GM23248 (cell line): Measurements from ENCODE around the gene HSPG2. TPM values are rescaled to one million over a fixed set of nuclear protein-coding genes. Genes with fewer than 3 reads are reported as not detected.
"Not testable (repeated sequence)": the region's sequence is repeated elsewhere in the genome, so short reads cannot be mapped to it uniquely, and the experiment has no call there.

Experiments used
- DNase-seq: peaks from one replicate; pipeline ENCODE4 v3.0.0-alpha.2; 2015
- H2AFZ ChIP-seq: fragments of 200-600 bp; sonication (generic); 2 replicates; pipeline ENCODE4 v1.6.1; 2016; ENCODE audit warnings: antibody characterized with exemption
- H3F3A ChIP-seq: fragments of 200-600 bp; sonication (generic); 2 replicates; pipeline ENCODE4 v1.6.1; 2016; ENCODE audit warnings: mild to moderate bottlenecking, antibody characterized with exemption, mixed run types; ENCODE audit not compliant: insufficient read depth
- H3K27ac ChIP-seq: fragments of 200-600 bp; sonication (generic); 2 replicates; pipeline ENCODE4 v1.5.1; 2016; ENCODE audit warnings: mild to moderate bottlenecking
- H3K27me3 ChIP-seq: fragments of 200-600 bp; sonication (generic); replicated peaks from 2 replicates; pipeline ENCODE4 v1.6.1; 2016; ENCODE audit warnings: mild to moderate bottlenecking; ENCODE audit not compliant: insufficient read depth
- H3K36me3 ChIP-seq: fragments of 200-600 bp; sonication (generic); 2 replicates; pipeline ENCODE4 v1.6.1; 2016; ENCODE audit warnings: low read depth, mild to moderate bottlenecking
- H3K4me1 ChIP-seq: fragments of 200-600 bp; sonication (generic); 2 replicates; pipeline ENCODE4 v1.6.1; 2016; ENCODE audit warnings: mild to moderate bottlenecking; ENCODE audit not compliant: insufficient read depth
- H3K4me2 ChIP-seq: fragments of 200-600 bp; sonication (generic); one replicate; pipeline ENCODE4 v1.6.1; 2016; ENCODE audit warnings: mild to moderate bottlenecking; ENCODE audit not compliant: unreplicated experiment
- H3K4me3 ChIP-seq: fragments of 200-600 bp; sonication (generic); 2 replicates; pipeline ENCODE4 v1.5.1; 2016; ENCODE audit warnings: mild to moderate bottlenecking
- H3K79me2 ChIP-seq: fragments of 200-600 bp; sonication (generic); 2 replicates; pipeline ENCODE4 v1.6.1; 2016; ENCODE audit warnings: mild to moderate bottlenecking; ENCODE audit not compliant: insufficient read depth
- H3K9ac ChIP-seq: fragments of 200-600 bp; sonication (generic); 2 replicates; pipeline ENCODE4 v1.6.1; 2016; ENCODE audit warnings: mild to moderate bottlenecking
- H3K9me2 ChIP-seq: fragments of 200-600 bp; sonication (generic); 2 replicates; pipeline ENCODE4 v1.6.1; 2016; ENCODE audit warnings: mixed run types, mild to moderate bottlenecking, moderate library complexity; ENCODE audit not compliant: insufficient read depth
- H3K9me3 ChIP-seq: fragments of 200-600 bp; sonication (generic); one replicate; pipeline ENCODE4 v1.6.1; 2017; ENCODE audit warnings: low read depth
- H4K20me1 ChIP-seq: fragments of 200-600 bp; sonication (generic); 2 replicates; pipeline ENCODE4 v1.6.0; 2016; ENCODE audit not compliant: insufficient read depth
- EZH2 ChIP-seq: fragments of 200-600 bp; sonication (generic); IDR thresholded peaks from 2 replicates; pipeline ENCODE4 v1.6.1; 2018; ENCODE audit warnings: antibody characterized with exemption, mild to moderate bottlenecking; ENCODE audit not compliant: insufficient read depth, poor library complexity, severe bottlenecking
- EZH2phosphoT487 ChIP-seq: fragments of 200-600 bp; sonication (generic); IDR thresholded peaks from 2 replicates; pipeline ENCODE4 v1.6.1; 2018; ENCODE audit warnings: antibody characterized with exemption, moderate library complexity, mild to moderate bottlenecking, low read depth; ENCODE audit not compliant: insufficient read depth
- WGBS, 2 experiments: methylation state at CpG; one replicate each; pipeline ENCODE4 v1.1.6; 2015 to 2017; ENCODE audit warnings: low lambda C conversion rate in 2 of 2, low coverage in 1 of 2; ENCODE audit errors: missing lambda C conversion rate in 2 of 2; 5-methylcytosine and 5-hydroxymethylcytosine counted together
- in situ Hi-C: fragments of 300-500 bp; cut with MboI; formaldehyde crosslinking; loops from 2 replicates; pipeline ENCODE4 v1.15.0; 2020
- polyA plus RNA-seq: library from polyadenylated mRNA; unstranded; fragments of >200 nt; fragmentation: Nextera tagmentation; extraction: Ambion mirVana; gene quantifications from 2 replicates; pipeline ENCODE4 v1.2.1, GENCODE V29; 2016
- total RNA-seq: library from RNA; depleted of rRNA; stranded (reverse); fragments of >200 nt; shearing (Covaris generic); gene quantifications from 2 replicates; pipeline ENCODE4 v1.2.3, GENCODE V29; 2014

HSPG2 gene
- total and polyA plus RNA-seq, 2 experiments from 2014 or later: 123 to 407 TPM

DNA sequence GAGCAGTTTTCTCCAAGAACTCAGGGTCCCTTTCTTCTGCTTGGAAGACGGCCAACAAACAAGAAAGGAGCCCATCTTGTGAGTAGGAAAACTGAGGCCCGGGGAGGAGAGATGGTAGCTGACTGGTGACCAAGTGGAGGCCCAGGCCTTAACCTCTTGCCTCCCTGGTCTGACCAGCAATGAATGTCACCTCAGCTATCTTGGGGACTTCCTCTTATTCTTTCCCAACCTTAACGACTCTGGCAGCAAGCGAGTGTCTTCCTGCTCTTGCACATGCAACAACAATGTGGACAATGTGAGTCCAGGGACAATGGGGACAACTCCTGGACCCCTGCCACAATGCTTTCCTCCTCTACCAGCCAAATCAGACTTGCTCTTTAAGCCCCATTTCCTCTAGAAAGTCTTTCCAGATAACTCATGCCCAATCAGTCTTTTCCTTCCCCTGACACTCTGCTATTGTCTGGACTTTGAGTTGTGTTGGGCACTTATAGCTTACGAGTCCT, 12.6 kb downstream of the HSPG2 start:
- Histone ChIP-seq H3K9me3 (no peaks in the 10 kb centered on the region), H4K20me1 (no peaks in the 10 kb centered on the region), H3K79me2 (peaks cover 84% of the 10 kb centered on the region), H3K4me2 (peak overlapping the region; percentile 65), H3F3A (peaks cover 78% of the 10 kb centered on the region), H3K9ac (peak overlapping the region; percentile 80), H3K27me3 (no peaks in the 10 kb centered on the region), H3K9me2 (no peaks in the 10 kb centered on the region), H2AFZ (no peak overlapping the region), H3K4me1 (peaks cover 66% of the 10 kb centered on the region), H3K4me3 (no peak overlapping the region), H3K27ac (peak overlapping the region; percentile 98), H3K36me3 (no peaks in the 10 kb centered on the region; the same call in 1 of the 2 replicates)
- in situ Hi-C loops: no loop called here
- TF ChIP-seq EZH2 (no peak), EZH2phosphoT487 (no peak)
- DNase-seq: peak; percentile 47
- WGBS, 2 experiments: 51 to 56% methylated on average over 5 of the region's 5 CpGs

DNA sequence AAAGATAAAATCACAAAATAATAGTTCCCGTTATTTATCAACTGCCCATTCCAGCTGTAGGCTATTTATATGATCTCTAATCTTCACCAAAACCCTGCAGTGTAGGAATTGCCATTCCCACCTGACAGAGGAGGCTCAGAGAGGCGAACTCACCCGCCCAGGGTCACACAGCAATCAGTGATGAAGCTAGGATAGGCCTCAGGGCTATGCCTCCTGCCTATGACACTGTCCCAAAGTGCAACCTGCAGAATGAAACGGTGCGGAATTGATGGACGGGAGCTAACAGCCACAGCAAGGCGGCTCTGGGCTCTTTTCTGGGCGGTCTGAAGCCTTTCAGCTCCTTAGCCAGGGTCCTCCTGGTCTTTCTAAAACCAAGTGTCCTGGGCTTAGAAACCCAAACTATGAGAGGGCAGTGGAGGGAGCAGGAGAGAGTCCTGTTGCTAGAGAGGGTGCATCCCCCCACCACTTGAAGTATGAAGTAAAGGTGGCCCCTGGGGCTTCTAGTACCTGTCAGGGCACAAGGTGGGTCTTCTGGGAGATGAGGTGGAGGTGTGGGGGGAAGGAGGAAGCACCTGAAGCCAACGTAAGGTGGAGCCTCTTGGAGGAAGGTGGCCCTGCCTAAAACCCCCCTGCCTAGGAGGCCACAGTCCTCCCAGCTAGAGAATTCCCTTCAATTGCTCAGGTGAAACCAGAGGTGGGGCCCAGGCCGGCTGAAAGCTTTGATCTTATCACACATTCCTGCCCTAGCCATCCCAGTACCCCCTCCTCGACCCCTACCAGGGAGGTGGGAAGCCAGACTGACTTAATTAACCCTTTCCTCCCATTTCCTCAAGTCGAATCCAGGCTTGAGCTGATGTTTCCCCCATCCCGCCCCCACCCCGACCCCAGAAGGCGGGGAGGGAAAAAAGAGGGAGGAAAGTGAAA, 14.8 kb downstream of the HSPG2 start:
- peak overlapping the region; percentile 16; the same call in 1 of the 2 replicates for H3K9ac ChIP-seq
- WGBS, 2 experiments: 71 to 73% methylated on average over 13 to 15 of the region's 15 CpGs

DNA sequence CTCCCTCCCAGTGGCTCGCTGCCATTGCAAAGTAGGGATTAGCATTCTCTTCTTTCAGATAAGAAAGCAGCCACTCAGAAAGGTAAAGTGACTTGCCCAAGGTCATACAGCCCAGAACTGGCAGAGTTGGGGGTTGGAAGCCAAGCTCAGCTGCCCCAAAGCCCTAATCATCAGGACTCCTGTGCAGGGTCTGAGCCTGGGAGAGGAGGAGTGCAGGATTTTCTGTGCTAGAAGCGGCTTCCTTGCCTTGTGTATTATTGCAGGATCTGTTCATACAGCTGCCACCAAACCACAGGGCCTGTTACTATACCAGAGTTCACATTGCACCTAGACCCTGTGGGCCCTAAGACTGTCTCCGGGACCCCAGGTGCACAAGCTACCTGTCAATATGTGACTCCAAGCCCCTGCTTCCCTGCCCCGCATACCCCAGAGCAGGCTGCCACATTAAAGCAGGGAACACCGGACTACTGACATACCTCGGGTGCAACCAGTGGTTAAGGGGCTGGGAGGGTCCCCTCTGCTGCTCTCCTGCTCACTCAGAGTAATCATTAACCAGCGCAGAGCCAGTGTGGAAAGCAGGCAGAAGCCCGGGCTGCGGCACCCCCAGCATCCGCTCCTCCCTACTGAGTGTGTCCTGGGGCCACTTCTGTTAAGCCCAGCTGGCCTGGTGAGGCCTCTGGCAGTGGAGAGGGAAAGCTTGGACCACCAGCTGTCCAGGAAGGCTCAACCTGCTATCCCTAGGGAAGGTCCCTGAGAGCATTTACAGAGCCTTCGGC, 15.8 kb downstream of the HSPG2 start:
- no peak overlapping the region for H3K4me3 ChIP-seq
- H3K27ac ChIP-seq: peak overlapping the region; percentile 98
- H3K27me3 ChIP-seq: no peaks in the 10 kb centered on the region
- H3K4me1 ChIP-seq: peaks cover 51% of the 10 kb centered on the region
- H2AFZ ChIP-seq: no peak overlapping the region
- H3K9ac ChIP-seq: peak overlapping the region; percentile 77
- TF ChIP-seq EZH2phosphoT487 (no peak), EZH2 (no peak)
- peak overlapping the region; percentile 57 for H3K4me2 ChIP-seq
- no peaks in the 10 kb centered on the region for H3K9me3 ChIP-seq
- peaks cover 7% of the 10 kb centered on the region for H3K36me3 ChIP-seq
- 72 to 77% methylated on average over 10 to 11 of the region's 11 CpGs for WGBS, 2 experiments
- H3K79me2 ChIP-seq: peaks cover 85% of the 10 kb centered on the region
- no peak for DNase-seq
- no peaks in the 10 kb centered on the region for H4K20me1 ChIP-seq
- no peaks in the 10 kb centered on the region for H3K9me2 ChIP-seq
- in situ Hi-C loops: no loop called here
- peaks cover 73% of the 10 kb centered on the region for H3F3A ChIP-seq

More for the DNA sequence above, 14.8 kb downstream of the HSPG2 start:
- Histone ChIP-seq H2AFZ (no peak overlapping the region), H3K4me3 (no peak overlapping the region), H3F3A (peaks cover 77% of the 10 kb centered on the region), H3K79me2 (peaks cover 79% of the 10 kb centered on the region), H4K20me1 (no peaks in the 10 kb centered on the region), H3K4me1 (peaks cover 62% of the 10 kb centered on the region), H3K36me3 (peaks cover 7% of the 10 kb centered on the region), H3K9me2 (no peaks in the 10 kb centered on the region), H3K27me3 (no peaks in the 10 kb centered on the region), H3K4me2 (no peak overlapping the region), H3K9me3 (no peaks in the 10 kb centered on the region), H3K27ac (peak overlapping the region; percentile 98)
- DNase-seq: no peak
- in situ Hi-C loops: no loop called here
- TF ChIP-seq EZH2 (no peak), EZH2phosphoT487 (no peak)

DNA sequence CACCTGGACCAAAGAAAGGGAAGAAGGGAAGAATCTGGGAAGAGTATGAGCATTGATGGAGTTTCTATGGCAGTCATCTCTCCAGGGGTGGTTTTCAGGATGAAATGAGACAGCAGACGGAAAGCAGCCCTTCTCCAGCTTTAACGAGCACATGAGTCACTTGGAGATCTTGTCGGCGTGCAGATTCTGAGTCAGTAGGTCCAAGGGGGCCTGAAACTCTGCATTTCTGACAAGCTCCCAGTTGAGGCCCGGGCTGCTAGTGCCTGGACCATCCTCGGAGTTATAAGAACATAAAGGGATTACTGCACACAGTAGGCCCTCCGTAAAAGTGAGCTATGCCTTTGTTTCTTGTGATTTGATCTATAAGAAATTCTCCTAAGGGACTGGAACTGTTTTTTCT, 17.6 kb downstream of the HSPG2 start:
- peaks cover 46% of the 10 kb centered on the region for H3K4me1 ChIP-seq
- peaks cover 85% of the 10 kb centered on the region for H3K79me2 ChIP-seq
- peaks cover 59% of the 10 kb centered on the region for H3F3A ChIP-seq
- peak overlapping the region; percentile 46 for H3K4me2 ChIP-seq
- H3K9me2 ChIP-seq: no peaks in the 10 kb centered on the region
- H2AFZ ChIP-seq: no peak overlapping the region
- no peaks in the 10 kb centered on the region for H3K9me3 ChIP-seq
- H3K9ac ChIP-seq: peak overlapping the region; percentile 77
- H3K4me3 ChIP-seq: no peak overlapping the region
- H4K20me1 ChIP-seq: no peaks in the 10 kb centered on the region
- 7 to 10% methylated on average over 7 of the region's 7 CpGs for WGBS, 2 experiments
- peaks cover 12% of the 10 kb centered on the region for H3K36me3 ChIP-seq
- H3K27ac ChIP-seq: peak overlapping the region; percentile 98
- peak; percentile 96 for DNase-seq
- in situ Hi-C loops: no loop called here
- no peaks in the 10 kb centered on the region for H3K27me3 ChIP-seq
- TF ChIP-seq EZH2phosphoT487 (no peak), EZH2 (no peak)

DNA sequence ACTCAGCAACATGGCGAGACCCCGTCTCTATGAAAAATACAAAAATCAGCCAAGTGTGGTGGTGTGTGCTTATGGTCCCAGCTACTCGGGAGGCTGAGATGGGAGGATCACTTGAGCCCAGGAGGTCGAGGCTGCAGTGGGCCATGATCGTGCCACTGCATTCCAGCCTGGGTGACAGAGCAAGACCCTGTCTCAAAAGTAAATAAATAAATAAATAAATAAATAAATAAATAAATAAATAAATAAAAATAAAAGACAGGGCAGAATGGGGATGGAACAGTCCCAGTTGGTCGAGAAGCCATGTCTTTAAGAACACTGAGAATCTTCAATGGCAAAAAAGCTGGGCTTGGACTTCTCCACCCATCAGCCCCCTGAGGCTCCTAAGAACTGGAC, 19.9 kb downstream of the HSPG2 start:
- H2AFZ ChIP-seq, H3K27me3 ChIP-seq, H4K20me1 ChIP-seq, H3K9ac ChIP-seq, H3K4me2 ChIP-seq, DNase-seq, H3K9me2 ChIP-seq, in situ Hi-C loops, H3K4me3 ChIP-seq, H3K9me3 ChIP-seq: not testable (repeated sequence)
- peaks cover 12% of the 10 kb centered on the region for H3K36me3 ChIP-seq
- H3K4me1 ChIP-seq: peaks cover 60% of the 10 kb centered on the region
- H3K79me2 ChIP-seq: peaks cover 85% of the 10 kb centered on the region
- H3K27ac ChIP-seq: peak overlapping the region; percentile 98
- H3F3A ChIP-seq: peaks cover 51% of the 10 kb centered on the region
- WGBS, 2 experiments: 91 to 94% methylated on average over 6 of the region's 6 CpGs
